Endothelial cell of umbilical vein (primary cell): ENCODE measurements around the gene MPPE1. TPM values are rescaled to one million over a fixed set of nuclear protein-coding genes. Genes with fewer than 3 reads are reported as not detected.

Source experiments
- BruUV-seq: library from RNA; stranded (reverse); fragments of 400-500 nt; replicated peaks from 2 replicates; lab custom pipeline; 2021; lab: Mats Ljungman, UMichigan
- CTCF ChIA-PET: fragments of 300-600, 350-600 bp; sonication (Branson Sonifier 250); formaldehyde crosslinking; loops from one replicate; lab custom pipeline; 2021; ENCODE audit warnings: antibody characterized with exemption, inconsistent platforms; lab: Charles Lee
- POLR2A ChIA-PET: fragments of 300-600, 350-600 bp; sonication (Branson Sonifier 250); formaldehyde crosslinking; loops from one replicate; lab custom pipeline; 2021; ENCODE audit warnings: antibody characterized with exemption, inconsistent platforms; lab: Charles Lee
- DNase-seq: peaks from one replicate; pipeline ENCODE4 v3.0.0-alpha.2; 2011; ENCODE audit warnings: low read depth, low spot score
- FAIRE-seq: peaks from 2 replicates; lab custom pipeline; 2011; peaks lifted over from hg19 to GRCh38; lab: Jason Lieb, UNC
- H2AFZ ChIP-seq: 2 replicates; pipeline ENCODE4 v1.6.0; 2012; ENCODE audit warnings: low read depth, low read length, control low read depth, inconsistent platforms
- H3K27ac ChIP-seq: 2 replicates; pipeline ENCODE4 v1.5.1; 2011; ENCODE audit warnings: low read depth, mild to moderate bottlenecking, control low read depth, low read length, moderate library complexity; ENCODE audit not compliant: insufficient read depth
- H3K27me3 ChIP-seq, 2 experiments: 2 replicates each; pipeline versions ENCODE4 v1.6.0 to v1.6.1; 2011; ENCODE audit warnings: low read length in 2 of 2, mixed read lengths in 1 of 2; ENCODE audit not compliant: control insufficient read depth in 2 of 2, insufficient read depth in 2 of 2
- H3K36me3 ChIP-seq, 2 experiments: 2 replicates in 1 of 2; 3 replicates in 1 of 2; pipeline ENCODE4 v1.5.1; 2011; ENCODE audit warnings: low read length in 2 of 2, mild to moderate bottlenecking in 1 of 2, moderate library complexity in 1 of 2; ENCODE audit not compliant: control insufficient read depth in 2 of 2, insufficient read depth in 2 of 2; ENCODE audit errors: extremely low read depth in 1 of 2
- H3K4me1 ChIP-seq: 3 replicates; pipeline ENCODE4 v1.5.1; 2011; ENCODE audit warnings: mild to moderate bottlenecking, low read length; ENCODE audit not compliant: control insufficient read depth, insufficient read depth; ENCODE audit errors: extremely low read depth
- H3K4me2 ChIP-seq: 2 replicates; pipeline ENCODE4 v1.6.1; 2011; ENCODE audit warnings: low read length, control low read depth, mixed read lengths; ENCODE audit not compliant: insufficient read depth
- H3K4me3 ChIP-seq, 3 experiments: fragments of 200-600 bp in 1 of 3; sonication (generic), shearing (Covaris generic) in 1 of 3; replicated peaks in 1 of 3; 2 replicates each; pipeline ENCODE4 v1.5.1; 2011 to 2016; ENCODE audit warnings: control low read depth in 3 of 3, low read length in 3 of 3, mild to moderate bottlenecking in 2 of 3, inconsistent platforms in 1 of 3, low read depth in 1 of 3, moderate library complexity in 1 of 3; ENCODE audit not compliant: insufficient read depth in 1 of 3
- H3K79me2 ChIP-seq: 2 replicates; pipeline ENCODE4 v1.6.0; 2012; ENCODE audit warnings: low read length, inconsistent platforms; ENCODE audit not compliant: control insufficient read depth, insufficient read depth
- H3K9ac ChIP-seq: replicated peaks from 2 replicates; pipeline ENCODE3; 2011; ENCODE audit warnings: low read length, control low read depth; ENCODE audit not compliant: insufficient read depth; ENCODE audit errors: extremely low read depth
- H3K9me1 ChIP-seq: replicated peaks from 3 replicates; pipeline ENCODE4 v1.6.0; 2011; ENCODE audit warnings: mild to moderate bottlenecking, low read length; ENCODE audit not compliant: control insufficient read depth, insufficient read depth; ENCODE audit errors: extremely low read depth
- H3K9me3 ChIP-seq: replicated peaks from 2 replicates; pipeline ENCODE4 v1.5.1; 2012; ENCODE audit warnings: low read length, inconsistent platforms; ENCODE audit not compliant: control insufficient read depth, insufficient read depth
- H4K20me1 ChIP-seq: replicated peaks from 2 replicates; pipeline ENCODE3; 2011; ENCODE audit warnings: mild to moderate bottlenecking, low read length; ENCODE audit not compliant: control insufficient read depth, insufficient read depth; ENCODE audit errors: extremely low read depth
- EZH2 ChIP-seq: IDR thresholded peaks from 2 replicates; pipeline ENCODE4 v1.6.1; 2012; ENCODE audit warnings: borderline replicate concordance, low read depth, mild to moderate bottlenecking, moderate library complexity, low read length, inconsistent platforms; ENCODE audit not compliant: severe bottlenecking
- FOS ChIP-seq: IDR thresholded peaks from 2 replicates; pipeline ENCODE4 v1.6.1; 2011; ENCODE audit warnings: mild to moderate bottlenecking, low read length, moderate library complexity, borderline replicate concordance; ENCODE audit not compliant: insufficient read depth
- GATA2 ChIP-seq: IDR thresholded peaks from 2 replicates; pipeline ENCODE4 v1.7.0; 2011; ENCODE audit warnings: low read depth, mild to moderate bottlenecking, moderate library complexity, mixed read lengths, low read length; ENCODE audit not compliant: insufficient read length, insufficient read depth
- JUN ChIP-seq: IDR thresholded peaks from 2 replicates; pipeline ENCODE4 v1.6.1; 2011; ENCODE audit warnings: borderline replicate concordance, low read depth; ENCODE audit not compliant: insufficient read length, insufficient read depth
- MYC ChIP-seq: IDR thresholded peaks from one replicate; pipeline ENCODE4 v1.6.1; 2011; ENCODE audit warnings: mild to moderate bottlenecking, low read depth, low read length
- POLR2A ChIP-seq: IDR thresholded peaks from 2 replicates; pipeline ENCODE4 v1.6.1; 2012; ENCODE audit warnings: low read depth, mild to moderate bottlenecking, control low read depth, low read length
- POLR2AphosphoS5 ChIP-seq: IDR thresholded peaks from 2 replicates; pipeline ENCODE4 v1.6.1; 2012; ENCODE audit warnings: low read depth, mild to moderate bottlenecking, control low read depth, low read length, moderate library complexity; ENCODE audit not compliant: insufficient read depth
- dilution Hi-C: fragments of 300-500 bp; cut with MboI; formaldehyde crosslinking; loops from one replicate; pipeline ENCODE4 v1.15.0; 2019; ENCODE audit warnings: low sequenced_read_pairs; ENCODE audit not compliant: extremely low pct_ligation_motif_present
- intact Hi-C: fragments of 100-400 bp; cut with micrococcal nuclease; formaldehyde crosslinking; loops from one replicate; pipeline ENCODE4 v1.10.0; 2022
- polyA plus RNA-seq, 4 experiments: library from polyadenylated mRNA; depleted of rRNA in 3 of 4; stranded (reverse) in 3 of 4; unstranded in 1 of 4; fragments of >200 nt; gene quantifications; 2 replicates each; pipeline versions ENCODE4 v1.2.1 to v1.2.3, GENCODE V29; 2011 to 2012; ENCODE audit warnings: missing spikeins in 1 of 4
- total RNA-seq: library from RNA; stranded (reverse); gene quantifications from 2 replicates; pipeline ENCODE4 v1.2.3, GENCODE V29; 2021
- TF ChIP-seq, protein P1 (sequence below): IDR thresholded peaks from 2 replicates; pipeline ENCODE4 v1.6.1; 2011; ENCODE audit not compliant: insufficient read depth, insufficient read length
- TF ChIP-seq, protein P2 (sequence below), 2 donors: IDR thresholded peaks; 1 replicate in 1 of 2; 2 replicates in 1 of 2; pipeline ENCODE4 v1.5.1; 2011; ENCODE audit warnings: low read length in 2 of 2, mild to moderate bottlenecking in 2 of 2, moderate library complexity in 2 of 2, control low read depth in 1 of 2, inconsistent platforms in 1 of 2, low read depth in 1 of 2; ENCODE audit not compliant: insufficient read depth in 1 of 2; ENCODE audit errors: extremely low read depth in 1 of 2

MPPE1 gene
- total and polyA plus RNA-seq, 2 donors (not counting 3 experiments of a cell fraction or from before 2014, with no cell fraction given) = 13.4 to 30.6 TPM

GRCh38 chr18:11884396-11885030 lies 23.6 kb downstream of the MPPE1 start:
- no TSS peak for BruUV-seq
- Histone ChIP-seq H3K79me2 (no peaks in the 10 kb centered on the region), H3K27me3 (no peaks in the 10 kb centered on the region), H3K4me2 (no peak overlapping the region), H3K9ac (no peak overlapping the region), H3K9me1 (no peaks in the 10 kb centered on the region), H3K9me3 (no peaks in the 10 kb centered on the region), H3K27ac (no peak overlapping the region), H3K4me1 (no peaks in the 10 kb centered on the region), H3K36me3 (no peaks in the 10 kb centered on the region), H3K4me3 (no peak overlapping the region), H4K20me1 (no peaks in the 10 kb centered on the region), H2AFZ (no peak overlapping the region)
- intact Hi-C loops (no loop called here), dilution Hi-C loops (no loop called here)
- POLR2A ChIA-PET = no interaction called here
- FAIRE-seq (no peak), DNase-seq (no peak)
- CTCF ChIA-PET = no interaction called here
- TF ChIP-seq MYC (no peak), POLR2A (no peak), JUN (no peak), POLR2AphosphoS5 (no peak), EZH2 (no peak), FOS (no peak), GATA2 (no peak)
- TF ChIP-seq, protein P1, sequence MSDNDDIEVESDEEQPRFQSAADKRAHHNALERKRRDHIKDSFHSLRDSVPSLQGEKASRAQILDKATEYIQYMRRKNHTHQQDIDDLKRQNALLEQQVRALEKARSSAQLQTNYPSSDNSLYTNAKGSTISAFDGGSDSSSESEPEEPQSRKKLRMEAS = no peak
- TF ChIP-seq, protein P2, sequence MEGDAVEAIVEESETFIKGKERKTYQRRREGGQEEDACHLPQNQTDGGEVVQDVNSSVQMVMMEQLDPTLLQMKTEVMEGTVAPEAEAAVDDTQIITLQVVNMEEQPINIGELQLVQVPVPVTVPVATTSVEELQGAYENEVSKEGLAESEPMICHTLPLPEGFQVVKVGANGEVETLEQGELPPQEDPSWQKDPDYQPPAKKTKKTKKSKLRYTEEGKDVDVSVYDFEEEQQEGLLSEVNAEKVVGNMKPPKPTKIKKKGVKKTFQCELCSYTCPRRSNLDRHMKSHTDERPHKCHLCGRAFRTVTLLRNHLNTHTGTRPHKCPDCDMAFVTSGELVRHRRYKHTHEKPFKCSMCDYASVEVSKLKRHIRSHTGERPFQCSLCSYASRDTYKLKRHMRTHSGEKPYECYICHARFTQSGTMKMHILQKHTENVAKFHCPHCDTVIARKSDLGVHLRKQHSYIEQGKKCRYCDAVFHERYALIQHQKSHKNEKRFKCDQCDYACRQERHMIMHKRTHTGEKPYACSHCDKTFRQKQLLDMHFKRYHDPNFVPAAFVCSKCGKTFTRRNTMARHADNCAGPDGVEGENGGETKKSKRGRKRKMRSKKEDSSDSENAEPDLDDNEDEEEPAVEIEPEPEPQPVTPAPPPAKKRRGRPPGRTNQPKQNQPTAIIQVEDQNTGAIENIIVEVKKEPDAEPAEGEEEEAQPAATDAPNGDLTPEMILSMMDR (IDR thresholded peaks at IDR 0.05; ENCODE audit: extremely low read depth in 1 of 2, insufficient read depth in 1 of 2, low read depth in 1 of 2, low read length in 2 of 2) = no peak
